GM12872 (cell line): ENCODE results near the gene HIC1.

Experiments used
- CTCF ChIP-seq: IDR thresholded peaks from 3 replicates; pipeline ENCODE4 v1.5.1; 2011; ENCODE audit warnings: low read depth, mild to moderate bottlenecking, low read length, moderate library complexity; ENCODE audit not compliant: insufficient read depth

Gene HIC1

GRCh38 chr17:2023256-2023655, 31.6 kb upstream of the HIC1 start:
- no peak for TF ChIP-seq CTCF

GRCh38 chr17:2023692-2024571, 31.0 kb upstream of the HIC1 start:
- TF ChIP-seq CTCF, result no peak

DNA sequence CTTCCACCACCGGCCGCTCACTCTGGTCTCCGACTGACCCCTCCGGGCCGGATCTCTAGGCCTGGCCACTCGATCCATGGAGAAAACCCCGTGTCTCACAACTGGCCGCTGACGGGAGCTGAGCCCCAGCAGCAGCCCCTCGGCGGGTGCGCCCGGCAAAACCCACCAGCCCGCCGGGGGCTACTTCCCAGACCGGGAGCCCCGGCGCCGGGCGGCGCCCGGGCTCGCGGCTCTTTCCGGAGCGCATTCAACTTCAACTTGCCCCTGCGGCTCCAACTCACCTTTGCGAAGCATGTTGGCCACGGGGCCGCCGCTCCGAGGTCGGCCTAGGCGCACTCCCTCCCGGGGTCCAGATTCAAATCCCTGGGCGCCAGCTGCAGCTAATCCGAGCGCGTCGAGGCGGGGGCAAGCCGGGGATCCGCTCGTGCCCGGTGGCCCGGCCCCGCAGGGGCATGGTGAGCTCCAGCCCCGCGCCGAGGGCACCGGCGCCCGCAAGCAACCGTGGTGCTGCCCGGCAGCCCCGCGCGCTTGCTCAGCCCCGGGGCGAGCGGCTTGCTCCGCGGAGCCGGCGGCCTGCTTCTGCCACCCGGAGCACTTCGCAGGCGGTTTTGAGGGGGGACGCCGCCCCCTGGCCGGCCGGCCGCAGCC, 30.2 kb upstream of the HIC1 start:
- TF ChIP-seq CTCF, result no peak

- no peak for TF ChIP-seq CTCF
Observed at GRCh38 chr17:2025220-2025621, 29.7 kb upstream of the HIC1 start, which contains the start of gene RTN4RL1. Gene RTN4RL1 (minus strand): TSS chr17:2025334. CDS start chr17:2024865, 469 bp downstream.

DNA sequence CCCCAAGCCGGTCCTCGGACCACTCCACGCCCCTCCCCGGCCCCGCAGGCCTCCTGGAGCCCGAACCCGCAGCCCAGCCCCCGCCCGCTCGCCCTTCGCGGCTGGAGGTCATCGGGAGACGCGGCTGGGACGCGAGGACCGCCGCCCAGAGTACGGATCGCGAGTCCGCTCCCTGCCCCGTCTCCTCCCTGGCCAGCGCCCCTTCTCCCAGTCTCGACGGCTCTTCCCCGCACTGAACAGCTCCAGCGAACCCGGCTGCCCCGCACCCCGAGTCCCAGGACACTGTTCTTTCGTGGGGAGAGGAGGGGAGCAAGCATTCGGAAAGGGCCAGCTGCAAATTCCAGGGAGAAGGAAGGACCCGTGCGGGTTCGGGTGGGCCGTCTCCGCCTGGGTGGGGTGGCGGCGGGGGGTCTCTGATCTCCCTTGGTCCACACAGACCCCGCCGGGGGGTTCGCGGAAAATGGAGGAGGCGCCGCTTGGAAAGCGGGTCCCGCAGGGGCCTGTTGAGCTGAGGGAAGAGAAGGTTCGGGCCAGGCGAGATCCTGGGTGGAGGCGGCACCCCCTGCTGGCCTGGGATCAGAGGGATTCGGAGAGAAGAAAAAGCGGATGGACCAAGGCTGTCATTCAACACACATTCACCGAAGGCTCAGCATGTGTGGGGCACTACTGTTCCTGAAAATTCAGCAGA, 29.1 kb upstream of the HIC1 start:
- peak; percentile 47 for TF ChIP-seq CTCF

DNA sequence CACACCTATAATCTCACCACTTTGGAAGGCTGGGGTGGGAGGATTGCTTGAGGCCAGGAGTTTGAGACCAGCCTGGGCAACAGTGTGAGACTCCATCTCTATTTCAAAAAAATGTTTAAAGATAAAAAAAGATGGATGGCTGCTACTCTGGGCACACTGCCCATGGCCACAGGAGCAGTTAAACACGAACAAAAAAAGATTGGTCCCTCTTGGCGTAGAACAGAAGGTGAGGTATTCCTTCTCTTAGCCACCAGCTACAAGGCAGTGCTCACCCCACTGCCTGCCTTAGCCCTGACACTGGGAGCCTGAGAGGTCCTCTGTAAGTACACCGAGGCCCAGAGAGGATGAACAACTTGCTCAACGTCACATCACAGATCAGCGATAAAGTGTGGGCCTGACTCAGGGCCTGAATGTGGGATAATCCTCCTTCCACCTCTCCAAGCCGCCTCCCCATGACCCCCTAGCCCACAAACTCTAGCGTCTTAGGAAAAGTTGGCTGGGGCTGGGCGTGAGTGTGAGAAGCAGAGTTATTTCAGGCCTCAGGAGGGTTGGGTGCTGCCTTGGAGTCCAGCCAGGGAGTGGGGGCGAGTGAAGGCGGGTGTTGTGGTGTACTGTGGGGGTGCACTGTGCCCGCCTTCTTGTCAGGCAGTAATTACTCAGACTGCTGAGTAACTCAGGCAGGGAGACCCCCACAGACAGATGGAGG, 27.2 kb upstream of the HIC1 start:
- no peak for TF ChIP-seq CTCF

DNA sequence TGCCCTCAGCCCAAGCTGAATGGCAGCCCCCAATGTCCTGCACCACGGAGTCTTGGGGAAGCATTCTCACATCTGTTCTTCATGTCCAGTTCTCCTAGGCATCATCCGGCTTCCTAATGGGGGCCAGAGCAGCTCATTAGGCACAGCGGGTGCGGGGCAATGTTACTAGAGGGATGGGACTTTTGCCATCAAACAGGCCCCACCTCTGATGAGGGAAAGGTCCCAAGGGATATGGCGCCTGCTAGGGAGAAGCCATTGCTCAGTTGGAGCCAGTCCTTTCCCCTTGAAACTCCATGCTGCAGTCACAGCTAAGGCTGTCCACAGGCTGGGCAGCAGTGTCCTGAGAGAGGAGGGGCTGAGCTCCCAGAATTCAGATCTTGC, 26.7 kb upstream of the HIC1 start:
- no peak for TF ChIP-seq CTCF
